ENCODE results near the gene PLEKHA4.

GRCh38 chr19:48853483-48853882 is 14.9 kb downstream of the PLEKHA4 start:
- TF ChIP-seq POLR2A (IDR thresholded peaks at IDR 0.05; ENCODE audit: low read depth, low read length) (no peak), POLR2AphosphoS5 (IDR thresholded peaks at IDR 0.05; ENCODE audit: low read depth, low read length) (no peak)
